GM21447 (cell line): Measurements from ENCODE around the gene TBC1D14.

Experiments
- ATAC-seq: cut with Tn5 transposase; IDR thresholded peaks from one replicate; pipeline ENCODE4 v1.9.1; 2021; ENCODE audit not compliant: unreplicated experiment

The TBC1D14 gene

DNA sequence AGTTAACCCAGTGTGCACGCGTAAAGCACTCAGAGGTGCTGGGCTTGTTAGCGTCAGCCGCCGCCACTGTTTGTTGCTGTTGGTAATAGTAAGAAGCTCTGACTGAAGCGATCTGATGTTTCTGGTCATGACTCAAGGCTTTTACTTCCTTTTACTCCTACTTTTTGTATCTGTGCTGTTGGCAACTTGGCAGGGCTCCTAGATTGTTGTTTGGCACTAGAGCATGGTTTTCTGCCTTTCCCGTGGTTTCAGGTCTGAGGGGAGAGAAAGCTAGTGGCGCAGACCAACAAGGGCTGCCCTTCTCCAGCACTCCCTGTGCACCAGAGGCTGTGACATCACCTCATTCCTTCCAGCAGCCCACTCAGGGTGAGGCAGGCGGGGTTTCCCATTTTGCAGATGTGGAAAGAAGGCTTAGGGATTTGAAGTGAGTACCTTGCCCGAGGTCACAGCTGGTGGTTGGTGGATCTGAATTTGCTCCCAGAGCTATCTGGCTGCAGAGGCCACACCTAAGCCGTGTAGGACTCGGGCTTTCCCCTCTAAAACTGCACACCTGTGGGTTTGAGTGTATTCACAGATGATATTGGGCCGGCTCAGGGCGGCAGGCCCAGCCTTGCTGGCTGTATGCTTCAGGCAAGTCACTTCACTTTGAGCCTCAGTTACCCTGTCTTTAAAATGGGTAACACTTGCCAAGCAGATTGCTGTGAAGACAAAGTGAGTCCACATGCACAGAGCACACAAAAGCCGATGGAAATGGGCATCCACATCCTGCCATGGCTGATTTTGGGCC is 82.3 kb downstream of the TBC1D14 start:
- ATAC-seq: no peak

DNA sequence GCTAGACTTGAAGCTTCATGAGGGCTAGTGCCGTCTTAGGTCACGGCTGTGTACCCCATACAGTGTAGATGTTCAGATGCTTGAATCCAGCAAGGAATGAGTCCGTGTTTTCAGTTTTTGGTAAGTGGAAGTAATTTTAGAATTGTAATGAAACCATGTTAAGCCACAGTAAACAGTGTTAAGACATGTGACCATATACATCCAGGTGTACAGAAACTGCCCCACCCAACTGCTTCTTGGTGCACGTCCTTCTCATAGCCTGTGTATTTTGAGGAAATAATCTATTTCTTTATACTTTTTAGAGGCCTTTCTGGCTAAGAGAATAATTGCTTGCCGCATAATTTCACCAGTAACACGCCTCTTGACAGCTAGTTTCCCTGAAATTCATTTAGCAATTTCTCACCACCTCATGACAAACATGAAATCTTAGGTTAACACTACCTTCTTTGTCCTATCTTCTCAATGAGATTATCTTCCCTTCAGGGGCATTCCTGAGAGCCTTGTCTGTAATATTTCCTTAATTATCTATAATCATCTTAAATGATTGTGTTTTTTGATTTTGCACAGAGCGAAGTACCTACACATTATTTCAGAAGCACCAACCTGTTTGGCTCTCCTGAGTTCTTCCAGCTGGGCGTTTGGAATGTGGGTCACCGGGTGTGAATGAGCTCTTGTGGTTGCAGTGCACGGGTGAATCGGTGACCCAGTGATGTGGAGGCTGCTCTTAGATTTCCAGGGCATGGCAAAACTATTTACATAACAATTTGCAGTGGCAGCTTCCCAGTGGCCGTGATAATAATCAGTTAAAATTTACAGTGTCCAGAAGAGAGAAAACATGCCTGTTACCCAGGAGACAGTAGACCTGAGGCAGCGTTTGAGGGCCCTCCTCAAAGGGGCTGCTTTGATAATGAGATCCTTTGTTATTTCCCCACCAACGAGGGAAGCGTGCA is 83.4 kb downstream of the TBC1D14 start:
- ATAC-seq: peak; percentile 56

DNA sequence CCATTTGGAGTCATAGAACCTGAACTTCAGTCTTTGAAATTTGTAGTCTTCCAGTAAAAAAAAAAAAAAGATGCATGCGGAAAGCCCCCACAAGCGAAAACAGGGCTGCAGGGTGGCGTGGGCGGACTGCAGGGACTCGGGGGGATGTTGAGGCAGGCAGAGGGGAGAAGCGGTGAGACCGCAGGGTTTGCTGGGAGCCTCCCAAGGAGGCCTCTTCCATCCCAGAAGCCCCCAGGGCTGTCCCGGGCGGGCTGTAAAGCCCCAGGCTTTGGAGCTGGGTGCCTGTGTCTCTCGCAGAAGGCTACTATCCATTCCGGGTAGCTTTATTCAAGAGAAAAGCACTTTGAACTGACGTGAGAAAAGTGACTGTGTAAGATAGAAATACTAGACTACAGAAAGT is 86.9 kb downstream of the TBC1D14 start:
- ATAC-seq: no peak

DNA sequence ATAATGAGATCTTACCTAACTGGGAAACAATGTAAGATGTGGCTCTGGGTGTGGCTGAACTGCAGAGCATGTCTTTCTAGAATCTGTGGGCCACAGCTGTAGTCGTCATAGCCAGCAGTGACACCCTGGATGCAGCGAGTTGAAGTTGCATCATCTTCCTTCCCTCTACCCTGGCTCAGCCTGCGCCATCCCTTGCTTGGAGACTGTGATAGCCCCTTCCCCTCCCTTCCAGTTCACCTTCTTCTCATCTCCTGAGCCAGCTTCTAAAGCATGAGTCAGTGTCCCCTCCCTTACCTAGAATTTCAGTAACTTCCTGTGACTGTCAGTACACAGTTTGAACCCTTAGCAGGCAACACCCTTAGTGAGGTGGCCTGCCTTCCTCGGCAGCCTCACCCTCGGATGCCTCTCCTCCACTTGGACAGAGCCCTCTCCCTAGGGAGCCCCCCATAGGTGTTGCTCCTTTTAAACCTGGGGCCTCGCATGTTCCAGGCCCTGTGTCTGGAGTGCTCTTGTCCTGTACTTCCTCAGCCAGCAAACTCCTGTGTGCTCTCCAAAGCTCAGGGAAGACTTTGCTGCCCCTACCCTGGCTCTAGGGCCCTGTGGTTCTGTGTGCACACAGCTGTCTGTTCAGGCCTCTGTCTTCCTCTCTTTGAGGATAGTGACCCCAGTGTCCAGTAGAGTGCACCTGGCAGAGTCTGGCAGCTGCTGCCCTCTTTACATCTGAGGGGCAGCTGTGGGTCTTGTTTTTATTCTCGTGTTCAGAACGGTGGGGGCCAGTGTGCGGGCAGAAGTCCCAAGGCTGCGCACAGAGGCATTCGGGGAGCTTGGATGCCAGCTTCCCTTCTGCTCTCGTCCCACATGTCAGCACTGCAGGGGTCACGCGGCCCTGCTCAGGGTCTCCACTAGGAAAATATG is 89.8 kb downstream of the TBC1D14 start:
- ATAC-seq: no peak

DNA sequence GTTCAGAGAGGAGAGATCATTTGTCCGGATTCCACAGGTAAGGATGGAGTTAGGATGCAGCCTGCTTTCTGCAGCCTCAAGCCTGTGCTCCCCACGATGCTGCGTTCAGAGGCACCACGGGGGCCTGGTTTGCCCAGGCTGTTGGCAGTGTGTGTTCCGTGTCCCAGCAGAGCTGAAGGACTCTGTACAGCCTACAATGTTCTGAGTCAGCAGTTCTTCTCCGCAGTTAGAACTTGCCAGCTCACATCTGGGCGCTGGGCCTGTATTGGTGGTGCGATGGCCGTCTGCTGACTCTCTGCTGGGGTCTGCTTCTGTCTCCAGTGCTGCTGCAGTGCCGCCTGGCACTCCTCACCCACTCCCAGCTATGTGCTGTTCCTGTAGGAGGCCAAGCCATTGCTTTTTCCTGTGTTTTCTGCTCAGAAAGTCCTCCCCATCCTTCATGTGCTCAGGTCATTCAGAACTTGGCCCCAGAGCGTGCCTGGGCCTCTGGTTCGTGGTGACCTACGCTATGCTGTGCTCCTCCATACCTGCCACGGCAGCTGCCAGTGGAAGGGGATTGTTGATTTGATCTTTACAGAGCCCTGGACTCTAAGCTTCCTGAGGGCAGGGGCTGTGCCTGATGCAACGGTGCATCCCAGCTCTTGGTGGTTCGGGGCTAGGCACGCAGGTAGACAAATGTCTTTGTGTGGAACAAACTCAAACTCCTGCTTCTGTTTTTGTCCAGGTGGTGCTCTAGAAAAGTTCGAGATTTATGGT is 91.0 kb downstream of the TBC1D14 start:
- ATAC-seq: no peak

DNA sequence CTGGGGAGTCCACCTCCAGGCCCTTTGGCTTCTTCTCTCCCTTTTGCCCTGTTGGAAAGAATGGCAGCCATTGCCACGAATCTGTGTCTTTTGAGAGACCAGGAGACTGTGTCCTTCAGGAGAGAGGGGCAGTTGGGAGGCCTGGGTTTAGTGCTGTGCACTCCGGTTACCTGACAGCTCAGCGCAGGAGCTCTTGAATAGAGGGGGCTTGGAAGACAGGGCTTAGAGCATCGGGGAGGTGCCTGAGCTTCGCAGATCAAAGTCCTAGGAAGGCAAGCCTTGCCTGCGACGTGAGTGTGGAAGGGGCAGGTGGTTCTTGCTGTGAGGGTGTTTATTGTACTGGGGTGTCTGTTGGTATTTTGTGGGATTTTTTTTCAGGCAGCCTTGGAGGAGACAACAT is 91.6 kb downstream of the TBC1D14 start:
- no peak for ATAC-seq

DNA sequence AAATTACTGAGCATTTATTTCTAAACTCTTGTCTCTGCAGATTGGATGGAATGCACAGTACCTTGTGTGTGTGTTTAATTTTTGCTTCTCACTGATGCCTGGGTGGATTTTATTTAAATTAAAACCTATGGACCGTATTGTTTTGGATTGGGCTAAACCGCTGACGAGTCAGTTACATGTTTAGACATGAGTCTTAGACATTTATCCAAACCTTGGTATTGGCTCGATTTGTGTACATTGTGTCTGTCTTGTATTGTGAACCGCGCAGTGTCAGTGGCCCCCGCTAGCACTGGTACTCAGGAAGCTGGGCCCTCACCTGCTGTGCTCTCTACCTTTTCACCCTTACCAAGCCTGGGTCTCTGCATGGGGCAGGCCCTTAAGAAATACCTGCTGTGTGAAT is 92.7 kb downstream of the TBC1D14 start:
- ATAC-seq: no peak

DNA sequence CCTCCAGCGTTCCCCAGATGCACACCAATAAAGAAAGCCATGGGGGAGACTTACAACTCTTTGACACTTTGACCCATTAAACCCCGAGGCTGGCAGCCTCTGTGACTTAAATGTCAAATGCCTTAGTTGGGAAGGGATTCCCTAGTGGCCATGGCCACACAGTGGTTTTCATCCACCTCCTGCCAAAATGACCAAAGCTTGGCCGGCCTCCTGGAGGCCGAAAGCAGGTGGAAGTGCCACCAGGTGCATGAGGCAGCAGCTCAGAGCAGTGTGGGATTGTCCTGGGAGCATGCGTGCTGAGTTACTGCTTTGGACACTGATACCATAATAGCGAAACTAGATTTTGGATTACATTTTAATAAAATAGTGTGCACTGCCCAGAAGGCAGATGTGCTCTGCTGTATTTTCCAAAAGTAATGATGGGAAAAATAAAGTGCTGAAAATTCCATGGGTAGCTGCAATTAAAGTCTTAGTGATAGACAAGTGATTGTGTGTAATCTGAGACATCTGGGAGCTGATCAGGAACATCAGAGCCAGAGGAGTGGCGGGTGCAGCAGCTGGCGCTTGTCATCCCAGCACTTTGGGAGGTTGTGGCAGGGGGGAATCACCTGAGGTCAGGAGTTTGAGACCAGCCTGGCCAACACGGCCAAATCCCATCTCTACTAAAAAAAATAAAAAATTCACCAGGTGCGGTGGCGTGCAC is 93.7 kb downstream of the TBC1D14 start:
- no peak for ATAC-seq

DNA sequence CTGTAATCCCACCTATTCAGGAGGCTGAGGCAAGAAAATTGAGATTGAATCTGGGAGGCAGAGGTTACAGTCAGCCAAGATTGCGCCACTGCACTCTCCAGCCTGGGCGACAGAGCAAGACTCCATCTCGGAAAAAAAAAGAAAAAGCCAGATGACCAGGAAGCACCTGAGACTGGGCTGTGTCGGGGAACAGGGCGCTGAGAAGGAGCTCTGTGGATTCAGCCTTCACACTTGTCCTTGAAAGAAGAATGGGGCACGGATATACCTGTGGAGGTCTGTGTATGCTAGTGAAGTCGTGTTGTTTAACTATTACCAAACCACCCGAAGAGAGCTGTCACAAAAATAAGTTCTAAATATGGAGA is 94.2 kb downstream of the TBC1D14 start:
- ATAC-seq: no peak

DNA sequence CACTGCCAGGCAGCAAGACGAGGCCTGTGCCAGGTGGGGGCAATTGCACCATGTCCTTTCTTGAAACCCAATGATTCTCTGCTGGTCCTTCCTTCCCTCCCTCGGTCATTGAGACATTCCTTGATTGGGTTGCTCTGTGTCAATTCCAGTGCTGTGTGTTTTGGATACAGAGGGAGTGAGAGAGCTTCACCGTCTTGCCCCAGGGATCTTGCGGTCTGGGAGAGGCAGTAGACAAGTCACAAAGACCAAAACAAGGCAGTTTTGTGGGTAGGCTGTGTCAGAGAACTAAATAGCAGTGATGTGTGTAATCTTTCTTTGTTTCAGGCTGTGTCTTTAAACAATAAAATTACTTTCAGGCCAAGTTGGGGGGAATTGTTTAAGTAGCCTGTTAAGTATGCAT is 94.7 kb downstream of the TBC1D14 start:
- no peak for ATAC-seq

DNA sequence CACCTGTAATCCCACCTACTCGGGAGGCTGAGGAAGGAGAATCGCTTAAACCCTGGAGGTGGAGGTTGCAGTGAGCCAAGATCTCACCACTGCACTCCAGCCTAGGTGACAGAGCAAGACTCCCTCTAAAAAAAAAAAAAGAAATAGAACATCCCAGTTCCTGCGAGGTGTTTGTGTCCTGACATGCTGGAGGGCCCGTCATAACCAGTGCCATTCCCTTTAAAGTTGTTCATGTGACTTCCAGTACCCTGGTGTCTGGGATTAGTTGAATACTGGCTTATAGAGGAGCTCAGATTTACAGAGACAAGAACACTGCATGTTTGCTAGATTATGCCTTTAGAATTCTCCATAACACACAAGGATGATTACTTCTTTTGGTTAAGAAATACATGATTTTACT is 95.9 kb downstream of the TBC1D14 start:
- no peak for ATAC-seq

DNA sequence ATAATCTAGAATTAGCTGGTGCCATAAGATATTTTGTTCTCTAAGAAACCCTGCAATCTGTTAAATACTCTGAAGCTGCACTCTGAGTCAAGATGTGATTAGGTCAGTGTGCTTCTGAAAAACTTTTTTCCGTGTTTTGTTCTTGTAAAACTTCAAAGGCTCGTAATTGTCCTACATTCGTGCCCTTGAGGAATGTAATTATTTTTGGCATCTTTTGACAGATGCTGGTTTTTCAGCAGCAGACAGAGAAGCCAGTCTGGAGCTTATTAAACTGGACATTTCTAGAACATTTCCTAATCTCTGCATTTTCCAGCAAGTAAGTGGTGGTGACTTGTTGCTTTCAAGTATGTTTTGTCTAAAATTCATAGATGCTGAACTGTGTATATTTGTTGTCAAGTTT is 96.8 kb downstream of the TBC1D14 start:
- ATAC-seq: no peak

DNA sequence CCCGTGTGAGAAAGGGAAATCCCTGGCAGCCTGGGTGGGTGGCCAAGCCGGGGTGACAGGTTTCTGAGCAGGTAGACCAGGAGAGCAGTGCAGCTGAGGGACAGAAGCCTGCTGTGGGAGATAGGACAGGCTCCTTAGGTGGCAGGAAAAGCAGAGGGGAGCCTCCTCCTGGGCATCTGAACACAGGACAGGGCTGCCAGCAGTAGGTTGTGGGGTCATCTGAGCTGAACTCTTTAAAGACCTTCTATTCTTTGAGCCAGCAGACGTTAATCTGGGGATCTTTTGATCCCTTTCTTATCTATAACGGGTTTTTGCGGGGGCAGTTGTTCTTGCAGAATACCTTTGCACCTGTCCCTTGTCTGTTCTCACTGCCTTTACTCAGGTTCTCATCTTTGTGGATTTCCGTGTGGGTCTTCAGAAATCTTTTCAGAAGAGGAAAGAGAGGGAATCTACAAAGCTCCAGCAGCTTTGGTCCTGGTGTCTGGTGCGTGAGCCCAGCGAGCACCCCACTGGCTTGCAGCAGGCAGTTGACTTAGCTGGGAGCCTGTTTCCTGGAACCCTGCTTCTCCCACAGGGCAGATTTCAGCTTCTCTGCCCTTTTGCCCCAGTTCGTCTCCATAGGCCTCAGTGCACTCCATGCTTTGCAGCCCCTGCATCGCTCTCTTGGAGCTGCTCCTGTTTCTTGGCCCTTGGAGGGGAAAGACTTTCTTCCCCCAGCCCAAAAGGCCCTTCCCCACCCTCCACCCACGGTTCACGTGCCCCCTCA is 97.7 kb downstream of the TBC1D14 start:
- ATAC-seq: no peak

DNA sequence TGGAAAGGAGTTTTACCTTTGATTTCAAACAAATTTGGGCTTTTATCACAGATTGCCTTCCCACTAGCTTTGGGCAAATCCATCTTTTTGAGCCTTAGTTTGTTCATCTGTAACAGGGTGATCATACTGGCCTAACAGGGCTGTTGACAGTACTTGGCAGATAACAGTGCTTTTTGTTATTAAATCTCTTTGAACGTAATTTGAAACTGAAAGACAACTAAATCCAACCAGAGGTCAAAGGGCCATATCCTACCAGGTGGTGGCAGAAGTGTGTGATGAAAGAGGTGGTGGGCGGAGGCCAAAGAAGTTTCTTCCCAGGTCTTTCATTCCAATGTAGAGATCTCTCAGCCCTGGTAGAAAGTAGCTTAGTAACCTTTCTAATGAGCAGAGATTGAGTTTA is 98.3 kb downstream of the TBC1D14 start:
- no peak for ATAC-seq

DNA sequence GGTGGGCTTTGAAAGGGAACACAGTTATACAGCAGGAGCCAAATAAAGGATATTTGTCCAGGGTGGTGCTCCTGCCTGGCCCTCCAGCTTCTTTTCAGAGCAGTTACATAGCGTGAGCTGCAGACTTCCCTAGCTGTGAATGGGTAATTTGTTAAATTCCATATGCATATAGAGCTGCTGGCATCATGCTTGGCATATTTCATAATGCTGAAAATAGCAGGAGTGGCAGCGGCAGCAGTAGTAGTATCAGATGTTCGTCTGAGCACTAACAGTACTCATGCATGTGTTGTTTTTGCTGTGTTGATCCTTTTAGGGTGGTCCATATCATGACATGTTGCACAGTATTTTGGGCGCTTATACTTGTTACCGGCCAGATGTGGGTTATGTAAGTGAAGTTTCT is 99.9 kb downstream of the TBC1D14 start:
- ATAC-seq: no peak

DNA sequence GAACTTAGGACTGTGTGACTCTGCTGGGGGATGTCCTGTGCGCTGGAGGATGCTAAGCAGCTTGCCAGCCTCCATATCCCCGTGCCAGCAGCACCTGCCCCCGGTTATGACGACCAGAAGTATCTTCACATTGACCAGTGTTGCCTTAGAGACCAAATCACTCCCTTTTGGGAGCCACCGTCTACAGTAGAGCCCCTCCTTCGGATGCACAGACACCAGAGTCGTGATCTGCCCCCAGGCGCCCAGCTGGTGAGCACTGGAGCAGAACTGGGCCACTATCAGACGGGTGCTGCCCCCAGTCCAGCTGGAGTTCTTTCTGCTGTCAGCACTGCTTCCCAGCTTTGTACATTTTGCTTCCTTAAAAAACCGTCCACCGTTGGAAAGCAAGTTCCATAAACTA is 103.5 kb downstream of the TBC1D14 start:
- no peak for ATAC-seq

DNA sequence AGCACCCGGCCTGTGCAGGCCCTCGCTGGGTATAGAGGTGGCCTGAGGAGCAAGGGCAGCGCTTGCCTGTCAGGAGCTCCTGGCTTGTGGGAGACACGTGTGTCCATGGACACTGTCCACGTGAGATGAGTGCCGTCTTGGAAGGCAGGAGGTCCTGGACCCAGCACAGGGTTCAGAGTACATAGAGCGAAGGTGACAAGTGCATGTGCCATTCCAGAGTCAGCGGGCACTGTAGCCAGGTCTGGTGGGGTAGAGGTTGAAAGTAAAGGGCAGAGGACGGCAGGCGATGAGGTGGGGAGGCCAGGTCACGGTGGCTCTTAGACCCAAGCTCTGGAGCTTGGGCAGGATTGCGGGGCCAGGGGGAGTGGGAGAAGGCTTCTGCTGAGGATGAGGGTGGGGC is 105.2 kb downstream of the TBC1D14 start:
- no peak for ATAC-seq

DNA sequence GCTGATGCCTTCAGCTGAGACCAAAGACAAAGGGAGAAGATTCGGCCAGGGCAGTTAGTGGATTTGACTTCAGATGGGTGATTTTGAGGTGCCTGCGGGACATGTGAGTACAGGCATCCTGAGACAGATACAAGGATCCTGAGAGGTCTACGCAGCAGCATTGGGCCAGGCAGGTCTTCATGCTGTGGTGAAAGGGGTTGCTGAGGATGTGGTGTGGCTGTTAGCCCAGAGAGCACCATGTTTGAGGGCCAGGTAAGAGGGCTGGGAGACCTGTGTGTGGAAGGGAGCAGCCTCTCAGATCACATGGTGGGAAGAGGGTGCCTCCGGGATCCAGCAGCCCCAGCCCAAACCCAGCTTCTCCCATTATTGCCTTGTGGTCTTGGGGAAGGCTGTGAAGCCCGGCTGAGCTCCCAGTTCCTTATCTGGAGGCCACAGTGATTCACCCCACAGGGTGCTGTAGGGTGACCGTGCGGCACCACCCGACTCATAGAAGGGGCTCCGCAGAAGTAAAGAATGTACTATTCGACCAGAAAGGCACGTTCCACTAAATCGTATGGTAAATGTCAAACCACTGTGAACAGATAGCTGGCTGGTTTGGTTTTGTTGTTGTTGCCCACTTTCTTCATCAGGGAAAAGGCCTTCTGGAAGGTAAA is 105.9 kb downstream of the TBC1D14 start:
- ATAC-seq: no peak

DNA sequence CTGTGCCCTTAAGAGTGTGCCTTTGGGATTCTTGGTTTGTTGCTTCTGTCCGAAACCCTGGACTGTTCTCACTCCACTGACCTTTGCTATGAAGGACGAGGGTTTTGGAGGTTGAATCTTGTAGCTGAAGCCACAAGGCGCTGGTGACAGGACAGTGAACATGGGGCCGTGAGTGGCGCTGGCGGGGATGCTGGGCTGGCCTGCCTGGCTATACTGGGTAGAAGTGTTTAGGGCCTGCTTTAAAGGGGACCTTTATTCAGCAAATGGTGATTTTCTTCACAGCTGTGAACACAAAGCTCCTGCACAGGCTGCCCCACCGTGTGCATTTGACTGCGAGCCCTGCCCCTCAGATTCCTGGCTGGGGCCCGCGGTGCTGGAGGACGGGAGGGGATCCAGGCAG is 106.5 kb downstream of the TBC1D14 start:
- ATAC-seq: no peak
